Uterus (tissue), 2 donors: ENCODE results near the gene VPS35L.

Experiments used
- POLR2A ChIP-seq, 2 donors: fragments of 450-650 bp; IDR thresholded peaks; one replicate each; pipeline ENCODE4 v1.6.1; 2016; ENCODE audit warnings: antibody characterized with exemption in 2 of 2, mild to moderate bottlenecking in 1 of 2, moderate library complexity in 1 of 2
- TF ChIP-seq, protein P1 (sequence below), 4 experiments: fragments of 200-600 bp in 2 of 4; fragments of 450-650 bp in 2 of 4; sonication (generic) in 2 of 4; IDR thresholded peaks; one replicate each; pipeline ENCODE4 v1.5.1; 2016 to 2019; ENCODE audit warnings: antibody characterized with exemption in 4 of 4, mild to moderate bottlenecking in 2 of 4, moderate library complexity in 1 of 4

DNA sequence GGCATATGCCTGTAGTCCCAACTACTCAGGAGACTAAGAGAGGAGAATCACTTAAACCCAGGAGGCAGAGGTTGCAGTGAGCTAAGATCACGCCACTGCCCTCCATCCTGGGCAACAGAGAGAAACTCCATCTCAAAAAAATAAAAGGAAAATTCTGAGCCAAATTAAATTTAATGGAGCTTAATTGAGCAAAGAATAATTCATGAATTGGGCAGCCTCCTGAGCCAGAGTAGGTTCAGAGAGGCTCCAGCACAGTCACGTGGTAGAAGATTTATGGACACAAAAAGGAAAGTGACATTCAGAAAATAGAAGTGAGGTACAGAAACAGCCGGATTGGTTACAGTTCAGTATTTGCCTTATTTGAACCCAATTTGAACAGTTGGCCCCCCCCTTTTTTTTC, 10.9 kb downstream of the VPS35L start:
- TF ChIP-seq, protein P1, sequence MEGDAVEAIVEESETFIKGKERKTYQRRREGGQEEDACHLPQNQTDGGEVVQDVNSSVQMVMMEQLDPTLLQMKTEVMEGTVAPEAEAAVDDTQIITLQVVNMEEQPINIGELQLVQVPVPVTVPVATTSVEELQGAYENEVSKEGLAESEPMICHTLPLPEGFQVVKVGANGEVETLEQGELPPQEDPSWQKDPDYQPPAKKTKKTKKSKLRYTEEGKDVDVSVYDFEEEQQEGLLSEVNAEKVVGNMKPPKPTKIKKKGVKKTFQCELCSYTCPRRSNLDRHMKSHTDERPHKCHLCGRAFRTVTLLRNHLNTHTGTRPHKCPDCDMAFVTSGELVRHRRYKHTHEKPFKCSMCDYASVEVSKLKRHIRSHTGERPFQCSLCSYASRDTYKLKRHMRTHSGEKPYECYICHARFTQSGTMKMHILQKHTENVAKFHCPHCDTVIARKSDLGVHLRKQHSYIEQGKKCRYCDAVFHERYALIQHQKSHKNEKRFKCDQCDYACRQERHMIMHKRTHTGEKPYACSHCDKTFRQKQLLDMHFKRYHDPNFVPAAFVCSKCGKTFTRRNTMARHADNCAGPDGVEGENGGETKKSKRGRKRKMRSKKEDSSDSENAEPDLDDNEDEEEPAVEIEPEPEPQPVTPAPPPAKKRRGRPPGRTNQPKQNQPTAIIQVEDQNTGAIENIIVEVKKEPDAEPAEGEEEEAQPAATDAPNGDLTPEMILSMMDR (IDR thresholded peaks at IDR 0.05), result no peak
- no peak for TF ChIP-seq POLR2A (IDR thresholded peaks at IDR 0.05)
